MCF 10A (cell line): Measurements from ENCODE around the gene C20orf204. TPM values are rescaled to one million over a fixed set of nuclear protein-coding genes. Genes with fewer than 3 reads are reported as not detected.

Experiments used
- BruUV-seq: library from RNA; stranded (reverse); fragments of 400-500 nt; replicated peaks from 2 replicates; lab custom pipeline; 2021; lab: Mats Ljungman, UMichigan
- CTCF ChIA-PET: fragments of 300-600 bp; sonication (Branson Sonifier 250); formaldehyde crosslinking; extraction: SDS; loops from one replicate; lab custom pipeline; 2021; ENCODE audit warnings: antibody characterized with exemption, inconsistent platforms; lab: Yijun Ruan, JAX
- POLR2A ChIA-PET: fragments of 300-600, 350-650 bp; sonication (Branson Sonifier 250); formaldehyde crosslinking; extraction: SDS; loops from one replicate; lab custom pipeline; 2020; ENCODE audit warnings: antibody characterized with exemption, inconsistent platforms; lab: Yijun Ruan, JAX
- DNase-seq: peaks from one replicate; pipeline ENCODE4 v3.0.0-alpha.2; 2018; ENCODE audit not compliant: unreplicated experiment
- H3K27ac Mint-ChIP-seq: one replicate; pipeline ENCODE4 v1.8.0; 2022; ENCODE audit warnings: mild to moderate bottlenecking, low read depth, mixed read lengths; ENCODE audit not compliant: unreplicated experiment
- H3K27me3 Mint-ChIP-seq: one replicate; pipeline ENCODE4 v1.8.0; 2022; ENCODE audit warnings: mixed read lengths; ENCODE audit not compliant: insufficient read depth, unreplicated experiment
- H3K36me3 Mint-ChIP-seq: one replicate; pipeline ENCODE4 v1.8.0; 2022; ENCODE audit warnings: mild to moderate bottlenecking, moderate library complexity, mixed read lengths; ENCODE audit not compliant: insufficient read depth, unreplicated experiment
- H3K4me1 Mint-ChIP-seq: one replicate; pipeline ENCODE4 v1.8.0; 2022; ENCODE audit warnings: mixed read lengths; ENCODE audit not compliant: insufficient read depth, unreplicated experiment
- H3K4me3 Mint-ChIP-seq: one replicate; pipeline ENCODE4 v1.8.0; 2022; ENCODE audit warnings: mild to moderate bottlenecking, moderate library complexity, mixed read lengths; ENCODE audit not compliant: unreplicated experiment
- H3K9me3 Mint-ChIP-seq: one replicate; pipeline ENCODE4 v1.8.0; 2022; ENCODE audit warnings: mixed read lengths; ENCODE audit not compliant: unreplicated experiment
- intact Hi-C: fragments of 100-400 bp; cut with micrococcal nuclease; formaldehyde crosslinking; loops from 2 replicates; pipeline ENCODE4 v1.14.1; 2022
- total RNA-seq: library from RNA; stranded (reverse); gene quantifications from 2 replicates; pipeline ENCODE4 v1.2.3, GENCODE V29; 2022
- TF ChIP-seq, protein P1 (sequence below): fragments of 200-600 bp; IDR thresholded peaks from one replicate; pipeline ENCODE4 v1.8.0; 2022; ENCODE audit warnings: antibody characterized with exemption, mild to moderate bottlenecking; ENCODE audit not compliant: unreplicated experiment

Gene C20orf204
- total RNA-seq, 1 experiment from 2014 or later, result 1.1 TPM

DNA sequence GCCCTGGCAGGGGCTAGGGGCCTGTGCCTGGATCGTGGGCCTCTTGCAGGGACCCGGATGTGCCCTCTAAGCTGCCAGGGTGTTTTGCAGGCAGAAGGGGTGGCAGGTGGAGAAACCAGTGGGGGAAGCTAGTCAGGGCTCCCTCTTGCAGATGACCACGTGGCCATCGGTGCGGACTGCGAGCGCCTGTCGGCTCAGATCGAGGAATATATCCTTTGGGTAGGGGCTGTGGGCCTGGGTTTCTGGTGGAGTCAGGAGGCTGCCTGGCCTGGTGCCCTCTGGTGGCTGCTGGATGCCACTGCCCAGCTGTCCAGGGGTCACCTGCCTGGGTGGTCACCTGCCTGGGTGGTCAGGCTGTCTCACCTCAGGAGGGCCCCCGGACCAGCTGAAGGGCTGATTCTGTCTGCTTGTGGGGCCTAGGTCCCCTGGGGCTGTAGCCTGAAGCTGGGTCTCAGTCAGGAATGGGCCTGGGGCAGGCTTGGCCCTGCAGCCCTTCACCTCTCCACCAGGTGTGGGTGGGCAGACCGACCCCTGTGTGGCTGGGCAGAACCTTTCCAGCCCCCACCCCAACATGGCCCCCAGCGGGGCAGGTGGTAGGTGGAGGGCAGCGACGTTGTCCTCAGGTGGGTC is 33.7 kb downstream of the C20orf204 start:
- Mint-ChIP-seq H3K4me3 (no peak overlapping the region), H3K9me3 (no peaks in the 10 kb centered on the region), H3K27me3 (no peaks in the 10 kb centered on the region), H3K36me3 (no peaks in the 10 kb centered on the region), H3K4me1 (peaks cover 23% of the 10 kb centered on the region), H3K27ac (no peak overlapping the region)
- no TSS peak for BruUV-seq
- peak; percentile 41 for DNase-seq
- POLR2A ChIA-PET, result interaction anchor here (0.9 to 1.3 kb wide), 5 partner anchors 14 to 176 kb away, joined by 3 to 4 read pairs (median 3); no protein-coding TSS in a partner anchor
- CTCF ChIA-PET, result interaction anchor here (0.6 to 5.2 kb wide), 12 partner anchors 8 to 801 kb away, joined by 3 to 37 read pairs (median 6); partner anchors contain the start of genes LKAAEAR1, OPRL1 and RGS19
- intact Hi-C loops, result no loop called here
- TF ChIP-seq, protein P1, sequence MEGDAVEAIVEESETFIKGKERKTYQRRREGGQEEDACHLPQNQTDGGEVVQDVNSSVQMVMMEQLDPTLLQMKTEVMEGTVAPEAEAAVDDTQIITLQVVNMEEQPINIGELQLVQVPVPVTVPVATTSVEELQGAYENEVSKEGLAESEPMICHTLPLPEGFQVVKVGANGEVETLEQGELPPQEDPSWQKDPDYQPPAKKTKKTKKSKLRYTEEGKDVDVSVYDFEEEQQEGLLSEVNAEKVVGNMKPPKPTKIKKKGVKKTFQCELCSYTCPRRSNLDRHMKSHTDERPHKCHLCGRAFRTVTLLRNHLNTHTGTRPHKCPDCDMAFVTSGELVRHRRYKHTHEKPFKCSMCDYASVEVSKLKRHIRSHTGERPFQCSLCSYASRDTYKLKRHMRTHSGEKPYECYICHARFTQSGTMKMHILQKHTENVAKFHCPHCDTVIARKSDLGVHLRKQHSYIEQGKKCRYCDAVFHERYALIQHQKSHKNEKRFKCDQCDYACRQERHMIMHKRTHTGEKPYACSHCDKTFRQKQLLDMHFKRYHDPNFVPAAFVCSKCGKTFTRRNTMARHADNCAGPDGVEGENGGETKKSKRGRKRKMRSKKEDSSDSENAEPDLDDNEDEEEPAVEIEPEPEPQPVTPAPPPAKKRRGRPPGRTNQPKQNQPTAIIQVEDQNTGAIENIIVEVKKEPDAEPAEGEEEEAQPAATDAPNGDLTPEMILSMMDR, result peak; percentile 81

DNA sequence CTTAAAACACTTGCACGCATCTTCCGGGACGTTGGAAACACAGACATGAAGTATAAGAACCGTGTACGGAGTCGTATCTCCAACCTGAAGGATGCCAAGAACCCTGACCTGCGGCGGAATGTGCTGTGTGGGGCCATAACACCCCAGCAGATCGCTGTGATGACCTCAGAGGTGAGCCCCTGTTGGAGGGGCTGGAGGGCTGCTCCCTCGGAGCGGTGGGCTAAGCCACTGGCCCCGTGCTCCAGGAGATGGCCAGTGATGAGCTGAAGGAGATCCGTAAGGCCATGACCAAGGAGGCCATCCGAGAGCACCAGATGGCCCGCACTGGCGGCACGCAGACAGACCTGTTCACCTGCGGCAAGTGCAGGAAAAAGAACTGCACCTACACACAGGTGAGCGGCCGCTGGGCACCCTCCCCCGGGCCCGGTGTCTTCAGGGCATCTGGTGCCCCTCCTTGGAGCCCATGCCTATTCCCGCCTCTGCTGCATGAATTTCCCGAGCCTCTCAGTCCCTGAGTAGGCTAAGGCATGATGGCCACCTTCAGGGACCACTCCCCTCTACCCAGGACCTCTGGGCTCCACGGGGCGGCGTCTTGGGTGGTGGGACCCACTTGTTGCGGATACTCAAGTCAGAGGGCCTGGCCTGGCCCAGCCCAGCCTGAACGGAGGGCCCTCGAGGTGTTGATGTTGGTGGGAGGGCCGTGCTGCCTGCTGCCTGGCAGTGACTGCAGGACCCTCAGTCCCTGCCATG is 34.4 kb downstream of the C20orf204 start:
- no TSS peak for BruUV-seq
- no peak for DNase-seq
- ChIA-PET POLR2A (interaction anchor here (0.9 to 1.3 kb wide), 4 partner anchors 13 to 177 kb away, joined by 3 to 4 read pairs (median 3); no protein-coding TSS in a partner anchor), CTCF (interaction anchor here (0.6 to 5.2 kb wide), 9 partner anchors 8 to 309 kb away, joined by 3 to 37 read pairs (median 7); partner anchors contain the start of genes LKAAEAR1, OPRL1 and RGS19)
- no peak overlapping the region for H3K27ac Mint-ChIP-seq
- TF ChIP-seq, protein P1, result no peak
- H3K27me3 Mint-ChIP-seq, result no peaks in the 10 kb centered on the region
- H3K9me3 Mint-ChIP-seq, result no peaks in the 10 kb centered on the region
- H3K4me1 Mint-ChIP-seq, result peaks cover 17% of the 10 kb centered on the region
- no peak overlapping the region for H3K4me3 Mint-ChIP-seq
- H3K36me3 Mint-ChIP-seq, result no peaks in the 10 kb centered on the region
- intact Hi-C loops, result no loop called here

DNA sequence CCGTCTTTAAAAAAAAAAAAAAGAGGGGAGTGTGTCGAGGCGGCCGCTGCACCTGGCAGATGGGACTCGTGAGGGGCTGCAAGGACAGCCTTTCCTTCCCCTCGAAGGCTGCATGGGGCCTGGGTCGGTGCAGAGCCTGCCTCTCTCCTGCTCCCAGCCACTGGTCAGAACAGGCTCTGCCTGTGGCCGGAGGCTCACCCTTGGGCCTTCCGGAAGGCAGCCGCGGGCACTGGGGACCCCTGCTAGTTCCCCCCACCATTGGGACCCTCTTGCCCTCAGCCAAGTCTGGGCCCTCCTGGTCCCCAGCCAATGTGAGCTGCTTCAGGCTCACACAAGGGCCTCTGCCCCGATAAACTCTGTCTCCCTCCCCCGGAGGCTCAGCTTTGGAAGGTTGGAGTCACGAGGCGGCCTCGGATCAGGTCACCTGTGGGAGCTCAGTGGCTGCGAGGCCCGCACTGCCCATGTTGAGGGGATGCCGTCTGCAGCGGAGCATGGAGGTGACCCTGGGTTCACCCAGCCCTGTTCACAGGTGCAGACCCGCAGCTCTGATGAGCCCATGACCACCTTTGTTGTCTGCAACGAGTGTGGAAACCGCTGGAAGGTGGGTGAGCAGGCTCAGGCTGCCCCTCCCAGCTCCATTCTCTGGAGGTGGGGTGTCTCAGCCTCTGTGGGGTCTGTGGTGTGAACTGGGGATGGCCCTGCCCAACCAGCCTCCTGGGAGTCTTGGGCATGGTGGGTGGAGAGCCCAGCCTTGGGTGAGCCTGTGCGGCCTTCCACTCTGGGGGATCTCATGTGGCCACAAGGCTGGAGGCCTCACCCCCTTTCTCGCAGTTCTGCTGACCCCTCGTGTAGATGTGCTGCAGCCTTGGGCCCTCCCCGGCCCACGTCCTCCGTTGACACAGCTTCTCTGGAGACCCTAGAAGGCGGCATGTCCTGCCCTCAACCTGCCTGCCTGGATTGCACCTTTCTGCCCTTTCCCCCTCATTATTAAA is 35.7 kb downstream of the C20orf204 start:
- no peak for DNase-seq
- no peaks in the 10 kb centered on the region for H3K27me3 Mint-ChIP-seq
- no peaks in the 10 kb centered on the region for H3K9me3 Mint-ChIP-seq
- peaks cover 7% of the 10 kb centered on the region for H3K4me1 Mint-ChIP-seq
- H3K27ac Mint-ChIP-seq, result no peak overlapping the region
- intact Hi-C loops, result no loop called here
- ChIA-PET CTCF (interaction anchor here (0.6 to 5.2 kb wide), 5 partner anchors 8 to 1429 kb away, joined by 3 to 37 read pairs (median 3); partner anchors contain the start of genes LKAAEAR1, OPRL1 and RGS19), POLR2A (interaction anchor here (1.9 kb wide), 1 partner anchor 9 kb away, joined by 6 read pairs; the partner anchor contains the start of gene TCEA2)
- BruUV-seq, result no TSS peak
- H3K4me3 Mint-ChIP-seq, result no peak overlapping the region
- TF ChIP-seq, protein P1, result no peak
- H3K36me3 Mint-ChIP-seq, result no peaks in the 10 kb centered on the region
